Activated effector memory CD4-positive, alpha-beta T cell treated with anti-CD3 and anti-CD28 coated beads, Interleukin-2, amount 50 U/mL, for 16 hours (primary cell): ENCODE results near the gene MPG.

Experiments used
- DNase-seq: peaks from one replicate; pipeline ENCODE4 v3.0.0-alpha.2; 2020

MPG gene

DNA sequence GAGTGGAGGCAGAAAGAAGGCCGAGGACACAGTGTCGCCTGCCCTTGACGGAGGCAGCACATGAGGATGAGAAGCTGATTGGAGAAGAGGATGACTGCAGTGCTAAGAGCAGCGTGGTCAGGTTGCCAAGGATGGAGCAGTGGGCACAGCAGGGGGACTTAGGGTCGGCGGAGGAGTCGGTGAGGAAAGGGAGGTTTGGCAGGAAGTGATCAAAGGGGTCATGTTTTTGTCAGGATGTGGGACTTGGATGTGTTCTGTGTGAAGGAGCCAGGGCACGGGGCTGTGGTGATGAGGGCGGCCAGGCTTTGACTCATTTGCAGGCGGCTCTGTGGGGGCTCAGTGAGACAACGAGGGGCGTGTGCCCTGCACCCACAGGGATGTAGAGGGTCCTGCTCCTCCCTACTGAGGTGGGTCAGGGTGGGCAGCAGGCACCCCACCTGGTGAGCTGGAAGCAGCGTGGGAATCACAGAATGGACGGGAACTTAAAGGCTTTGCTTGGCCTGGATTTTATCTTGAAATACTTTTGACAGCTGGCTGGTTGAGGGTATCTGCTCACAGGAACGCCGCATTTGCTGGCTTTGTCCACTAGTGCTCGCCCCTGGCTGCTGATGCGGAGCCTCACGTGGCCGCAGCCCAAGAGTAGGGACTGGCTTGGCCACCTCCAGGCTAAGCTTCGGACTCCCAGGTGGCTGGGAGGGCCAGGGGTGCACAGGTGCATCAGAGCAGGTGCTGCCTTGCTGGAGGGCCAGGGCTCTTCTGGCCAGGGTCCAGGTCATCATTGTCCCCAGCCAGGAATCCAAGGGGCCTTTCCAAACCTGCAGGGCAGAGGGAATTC, 6.0 kb downstream of the MPG start:
- DNase-seq: no peak

DNA sequence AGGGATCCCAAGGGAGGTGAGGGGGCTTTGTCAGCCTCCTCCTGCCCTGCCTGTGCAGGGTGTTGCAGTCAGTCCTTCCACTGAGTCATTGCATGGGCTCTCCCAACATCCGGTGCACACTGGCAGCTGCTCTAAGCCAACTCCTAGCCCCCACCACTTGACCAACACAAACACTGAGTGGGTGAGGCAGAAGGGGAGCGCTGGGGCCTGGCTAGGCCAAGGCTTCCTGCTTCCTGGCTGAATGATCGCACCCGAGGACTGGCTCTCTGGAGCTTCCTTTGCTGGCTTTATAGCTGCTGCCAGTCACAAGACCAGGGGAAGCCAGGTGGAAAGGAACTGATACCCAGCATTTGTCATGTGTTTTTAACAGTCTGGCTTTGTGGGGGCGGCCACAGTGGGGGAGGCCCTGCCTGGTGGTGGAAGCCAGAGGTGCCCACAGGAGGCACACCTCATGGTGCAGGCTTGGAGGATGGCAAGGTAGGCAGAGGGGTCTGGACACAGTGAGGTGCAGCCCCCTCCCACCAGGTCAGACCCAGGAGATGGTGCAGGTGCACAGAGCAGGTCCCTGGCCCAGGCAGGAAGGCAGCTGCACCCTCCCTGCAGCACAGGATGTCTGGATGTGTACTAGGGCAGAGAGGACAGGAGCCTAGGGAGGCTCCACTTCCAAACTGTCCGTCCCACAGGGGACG, 6.8 kb downstream of the MPG start:
- DNase-seq: peak; percentile 77

DNA sequence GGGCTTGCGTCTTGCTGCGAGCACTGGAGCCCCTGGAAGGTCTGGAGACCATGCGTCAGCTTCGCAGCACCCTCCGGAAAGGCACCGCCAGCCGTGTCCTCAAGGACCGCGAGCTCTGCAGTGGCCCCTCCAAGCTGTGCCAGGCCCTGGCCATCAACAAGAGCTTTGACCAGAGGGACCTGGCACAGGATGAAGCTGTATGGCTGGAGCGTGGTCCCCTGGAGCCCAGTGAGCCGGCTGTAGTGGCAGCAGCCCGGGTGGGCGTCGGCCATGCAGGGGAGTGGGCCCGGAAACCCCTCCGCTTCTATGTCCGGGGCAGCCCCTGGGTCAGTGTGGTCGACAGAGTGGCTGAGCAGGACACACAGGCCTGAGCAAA, 7.4 kb downstream of the MPG start:
- no peak for DNase-seq

DNA sequence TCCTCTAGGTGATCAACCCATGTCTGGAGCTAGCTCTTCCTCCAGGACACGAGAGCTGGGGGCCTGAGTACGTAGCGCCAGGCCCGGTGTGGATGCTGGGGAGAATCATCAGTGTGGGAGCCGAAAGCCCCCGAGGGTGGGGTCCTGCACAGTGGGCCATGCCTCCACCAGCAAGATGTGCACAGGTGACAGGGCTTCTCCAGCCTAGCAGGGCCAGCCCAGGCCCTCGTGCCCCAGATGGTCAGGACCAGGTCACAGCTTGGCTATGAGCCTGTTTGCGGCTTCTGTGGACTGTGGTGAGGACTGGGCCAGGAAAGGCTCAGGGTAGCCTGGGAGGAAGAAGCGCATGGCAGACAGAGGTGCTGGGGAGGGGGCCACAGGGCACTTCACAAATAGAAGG, 7.8 kb downstream of the MPG start:
- DNase-seq: no peak

DNA sequence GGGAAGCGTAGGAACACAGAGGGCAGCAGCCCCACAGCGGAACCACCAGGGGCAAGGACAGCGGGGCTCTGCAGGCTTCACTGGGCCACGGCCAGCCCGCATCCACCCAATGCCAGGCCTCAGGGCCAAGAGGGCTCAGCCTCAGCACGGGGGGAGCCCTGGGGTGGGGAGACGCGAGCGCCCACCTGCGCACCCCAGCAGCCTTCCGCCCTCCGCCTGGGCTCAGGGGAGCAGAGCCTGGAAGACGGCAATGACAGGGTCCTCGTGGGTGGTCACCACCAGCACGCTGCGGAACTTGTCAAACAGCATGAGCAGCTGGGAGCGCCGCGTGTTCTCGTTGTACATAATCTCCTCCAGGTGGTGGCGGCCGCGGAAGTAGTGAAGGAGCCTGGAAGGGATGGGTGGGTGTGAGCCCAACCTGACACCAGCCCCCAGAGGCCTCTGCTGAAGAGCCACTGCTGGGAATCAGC, 8.5 kb downstream of the MPG start:
- no peak for DNase-seq

DNA sequence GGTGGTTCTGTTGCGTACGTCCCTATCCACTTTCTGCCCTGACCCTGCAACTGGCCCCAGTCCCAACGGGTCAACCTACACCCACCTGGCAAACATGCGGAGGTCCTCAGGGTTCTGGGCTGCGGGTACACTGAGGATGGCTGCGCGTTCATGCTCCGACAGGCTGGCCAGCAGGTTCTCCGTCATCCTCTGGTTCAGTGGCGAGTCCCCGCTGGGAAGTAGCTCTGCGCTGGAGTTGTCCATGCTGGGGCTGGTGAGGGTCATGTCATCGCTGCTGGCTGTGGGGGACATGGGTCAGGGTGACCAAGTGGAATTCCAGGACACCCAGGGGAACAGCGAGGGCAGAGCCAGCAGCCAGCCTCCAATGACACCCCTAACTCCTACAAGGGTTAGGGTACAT, 10.6 kb downstream of the MPG start:
- DNase-seq: no peak

DNA sequence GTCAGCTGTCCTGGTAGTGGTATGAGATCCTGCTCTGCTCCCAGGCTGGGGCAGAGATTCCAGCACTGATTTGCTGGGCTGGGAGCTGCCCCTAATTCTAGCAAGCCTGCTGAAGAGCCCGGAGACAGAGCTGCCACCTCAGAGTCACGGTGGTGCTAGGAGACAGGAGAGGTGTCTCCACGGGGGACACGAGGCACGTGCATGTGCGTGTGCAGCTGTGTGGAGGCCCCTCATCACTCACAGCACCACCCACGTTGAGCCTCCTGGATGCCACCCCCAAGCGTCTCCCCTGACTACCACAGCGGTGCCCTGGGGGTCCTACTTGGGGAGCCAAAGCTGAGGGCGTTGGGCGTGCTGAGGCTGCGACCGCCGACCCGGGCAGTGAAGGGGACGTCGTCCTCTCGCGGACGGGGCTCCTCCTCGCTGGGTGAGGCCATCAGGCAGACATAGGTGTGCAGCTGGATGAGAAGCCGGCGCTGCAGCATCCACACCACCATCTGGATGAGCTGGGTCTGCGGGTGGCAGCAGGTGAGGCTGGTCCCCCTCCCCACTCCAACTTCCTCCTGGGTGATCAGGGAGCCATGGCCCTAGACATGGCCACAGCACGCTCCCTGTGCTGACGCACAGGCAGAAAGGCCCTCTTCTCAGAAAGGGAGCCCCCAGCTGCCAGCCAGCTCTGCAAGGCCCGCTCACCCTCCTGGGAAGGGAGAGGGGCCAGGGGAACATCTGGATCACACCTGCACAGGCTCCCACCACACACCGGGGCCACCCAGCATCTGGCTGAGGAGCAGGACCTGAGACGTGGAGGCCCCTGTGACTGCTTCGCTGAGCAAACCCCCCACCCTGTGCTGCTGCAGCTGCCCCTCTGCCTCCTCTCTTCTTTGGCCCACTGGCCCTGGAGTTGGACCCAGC, 11.6 kb downstream of the MPG start:
- no peak for DNase-seq

DNA sequence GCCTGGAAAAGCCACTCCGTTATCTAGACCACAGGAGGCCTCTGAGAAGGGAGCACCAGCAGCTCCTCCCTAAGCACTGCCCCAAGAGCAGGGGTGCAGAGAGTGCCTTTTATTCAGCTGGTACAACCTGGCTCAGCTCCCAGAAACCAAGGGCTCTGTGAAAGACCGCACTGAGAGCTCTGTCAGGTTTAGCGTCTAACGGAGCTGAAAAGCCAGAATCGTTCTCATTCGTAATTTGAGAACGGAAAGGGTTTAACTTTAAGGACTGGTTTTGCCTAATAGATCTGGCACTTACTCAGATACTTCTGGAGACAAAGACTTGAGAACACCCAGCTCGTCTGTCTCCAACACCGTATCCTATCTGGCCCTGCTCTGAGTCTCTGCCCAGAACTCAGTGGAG, 13.5 kb downstream of the MPG start:
- DNase-seq: no peak

DNA sequence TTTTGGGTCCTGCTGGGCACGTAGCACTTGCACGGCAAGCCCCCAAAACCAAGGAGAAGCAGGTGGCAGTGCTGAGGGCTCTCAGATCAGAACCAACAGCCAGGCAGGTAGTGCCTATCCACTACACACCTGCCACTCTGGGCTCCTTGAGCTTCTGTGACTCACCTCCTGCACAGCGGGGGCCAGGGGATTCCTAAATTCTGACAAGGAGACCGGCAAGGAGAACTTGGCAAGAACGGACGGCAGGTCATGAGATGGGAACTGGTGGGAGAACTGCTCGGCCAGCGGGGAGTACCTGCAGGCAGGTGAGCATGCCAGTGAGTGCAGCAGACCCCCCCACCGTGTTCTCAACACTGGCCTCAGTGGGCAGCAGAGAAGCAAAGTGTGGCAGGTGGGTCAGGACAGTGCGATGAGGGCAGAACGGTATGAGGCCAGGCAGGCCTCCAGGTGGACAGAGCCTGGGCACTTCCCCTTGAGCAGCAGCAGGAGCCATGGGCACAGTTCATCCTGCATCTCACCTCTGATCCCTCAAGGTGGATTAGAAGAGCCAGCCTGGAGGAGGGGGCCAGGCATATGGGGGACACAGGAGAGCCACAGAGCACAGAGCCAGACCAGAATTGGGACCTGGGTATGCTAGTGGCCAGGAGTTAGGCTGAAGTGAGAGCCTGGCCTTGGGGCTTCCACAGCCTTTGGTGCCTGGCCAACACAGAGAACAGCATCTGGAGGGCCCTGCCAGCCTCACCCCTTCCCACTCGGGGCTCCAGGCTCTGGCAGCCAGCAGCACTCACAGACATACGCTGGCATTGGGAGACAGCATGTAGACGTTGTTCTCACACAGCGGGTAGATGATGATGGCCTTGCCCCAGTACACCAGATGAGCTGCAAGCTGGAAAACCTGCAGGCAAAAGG, 14.7 kb downstream of the MPG start:
- DNase-seq: no peak

DNA sequence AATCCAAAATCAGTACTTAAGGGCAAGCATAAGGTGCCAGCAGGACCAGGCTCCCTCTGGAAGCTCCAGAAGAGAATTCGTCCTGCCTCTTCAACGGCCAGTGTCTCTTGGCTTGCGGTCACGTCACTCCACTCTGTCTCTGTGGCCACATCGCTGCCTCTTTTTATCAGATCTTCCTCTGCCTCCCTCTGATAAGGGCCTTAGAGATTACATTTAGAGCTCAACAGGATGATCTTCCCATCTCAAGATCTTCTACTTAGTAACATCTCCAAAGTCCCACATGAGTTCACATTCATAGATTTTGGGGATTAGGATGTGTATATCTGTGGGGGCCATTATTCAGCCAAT, 16.9 kb downstream of the MPG start:
- no peak for DNase-seq

DNA sequence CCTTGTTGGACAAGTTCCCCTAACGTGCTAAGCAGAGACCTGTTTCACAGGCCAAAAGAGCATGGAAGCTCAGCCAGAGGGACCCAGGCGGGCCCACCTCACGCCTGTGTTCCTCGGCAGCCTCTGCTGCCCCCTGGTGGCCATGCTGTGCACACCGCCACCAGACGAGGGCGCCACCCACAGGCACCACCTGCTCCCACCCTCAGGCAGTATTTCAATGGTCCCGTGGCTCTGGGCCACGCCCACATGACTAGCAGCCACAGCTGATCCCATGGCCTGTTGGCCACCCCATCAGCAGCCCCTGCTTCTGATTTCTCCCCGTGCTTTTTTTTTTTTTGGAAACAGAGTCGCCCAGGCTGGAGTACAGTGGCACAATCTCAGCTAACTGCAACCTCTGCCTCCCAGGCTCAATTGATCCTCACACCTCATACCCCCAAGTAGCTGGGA, 18.9 kb downstream of the MPG start:
- DNase-seq: peak; percentile 96

DNA sequence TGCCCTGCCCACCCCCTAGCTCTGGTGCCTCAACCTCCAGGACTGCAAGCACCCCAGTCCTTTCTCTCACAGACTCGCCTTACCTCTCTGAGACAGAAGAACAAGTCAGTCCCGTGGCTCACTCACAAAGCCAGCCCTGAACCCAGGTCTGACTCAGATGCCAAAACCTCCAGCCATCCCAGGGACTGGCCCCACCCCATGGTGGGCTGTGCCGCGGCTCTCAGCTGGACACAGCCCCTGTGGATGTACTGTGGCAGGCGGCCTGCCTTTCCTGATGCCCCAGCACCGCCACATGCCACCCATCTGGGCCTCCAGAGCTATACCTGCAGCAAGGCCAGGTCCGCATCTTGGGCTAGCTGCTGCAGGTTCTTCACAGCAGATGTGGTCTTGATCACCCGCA, 19.8 kb downstream of the MPG start:
- no peak for DNase-seq

DNA sequence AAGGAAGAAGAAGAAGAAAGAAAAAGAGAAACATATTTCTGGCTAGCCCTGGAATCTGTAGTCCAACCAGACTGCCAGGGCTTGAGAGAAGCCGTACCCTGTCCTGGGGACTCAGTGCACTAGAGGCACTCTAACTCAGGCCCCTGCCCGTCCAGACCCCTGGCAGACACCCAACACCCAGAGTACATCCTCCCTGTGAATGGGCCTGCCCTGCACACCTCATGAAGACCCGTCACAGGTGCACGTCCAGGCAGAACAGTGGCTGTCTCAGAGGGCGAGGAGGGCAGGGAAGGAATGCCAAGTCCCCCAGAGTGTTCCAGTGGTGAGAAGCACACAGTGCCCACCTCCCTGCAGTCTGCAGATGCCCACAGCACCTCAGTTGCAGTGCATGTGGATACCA, 23.0 kb downstream of the MPG start:
- no peak for DNase-seq

DNA sequence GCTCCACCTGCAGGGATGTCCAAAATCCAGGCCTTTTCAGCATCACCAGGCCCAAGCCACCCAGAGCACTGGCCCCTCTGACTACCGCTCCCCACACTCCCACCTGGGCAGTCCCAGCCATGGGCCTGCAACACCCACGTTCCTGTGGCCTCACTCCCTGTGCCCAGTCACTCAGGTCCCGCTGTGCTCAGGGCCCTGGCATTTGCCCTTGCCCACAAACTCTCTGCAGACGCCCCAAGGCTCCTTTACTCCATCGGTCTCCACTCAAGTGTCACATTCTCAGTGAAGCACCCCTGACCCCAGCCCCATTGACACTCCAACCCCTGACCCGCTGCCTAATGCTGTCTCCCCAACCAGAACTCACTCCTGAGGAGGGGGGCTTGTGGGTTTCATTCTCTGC, 23.6 kb downstream of the MPG start:
- DNase-seq: no peak

DNA sequence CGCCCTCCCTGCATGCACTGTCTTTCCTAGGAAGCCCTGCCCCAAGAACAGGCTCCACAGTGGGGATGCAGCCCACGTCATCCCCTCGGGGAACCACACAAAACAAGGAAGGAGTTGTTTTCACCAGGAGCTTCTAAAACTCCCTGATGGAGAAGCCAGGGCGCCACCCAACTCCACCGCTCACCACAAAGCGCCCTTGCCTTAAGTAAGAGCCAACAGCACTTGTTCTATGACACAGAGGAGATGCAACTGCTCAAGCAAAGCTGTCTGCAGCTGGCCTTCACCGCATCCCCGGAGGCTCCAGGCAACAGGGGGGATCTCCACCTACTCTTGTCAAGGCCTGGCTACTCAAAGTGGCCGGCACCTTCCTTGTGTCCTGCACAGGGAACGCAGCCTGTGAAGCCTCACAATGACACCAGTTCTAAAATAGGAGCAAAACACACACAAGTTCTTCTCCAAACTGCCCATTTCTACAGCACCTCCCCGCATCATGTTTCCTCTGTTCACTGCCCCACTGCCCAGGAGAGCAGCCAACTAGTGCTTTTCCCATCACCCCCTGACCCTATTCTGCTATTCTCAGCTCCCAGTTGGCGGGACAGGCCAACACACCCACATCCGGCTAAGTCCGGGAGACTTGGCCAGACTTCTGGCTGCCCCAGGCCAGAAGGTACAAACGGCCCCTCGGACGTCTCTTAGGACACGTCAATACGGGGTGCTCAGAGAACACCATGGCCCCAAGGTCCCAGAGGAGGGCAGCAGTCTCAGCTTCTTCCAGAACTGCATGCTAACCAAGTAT, 24.2 kb downstream of the MPG start:
- DNase-seq: no peak

DNA sequence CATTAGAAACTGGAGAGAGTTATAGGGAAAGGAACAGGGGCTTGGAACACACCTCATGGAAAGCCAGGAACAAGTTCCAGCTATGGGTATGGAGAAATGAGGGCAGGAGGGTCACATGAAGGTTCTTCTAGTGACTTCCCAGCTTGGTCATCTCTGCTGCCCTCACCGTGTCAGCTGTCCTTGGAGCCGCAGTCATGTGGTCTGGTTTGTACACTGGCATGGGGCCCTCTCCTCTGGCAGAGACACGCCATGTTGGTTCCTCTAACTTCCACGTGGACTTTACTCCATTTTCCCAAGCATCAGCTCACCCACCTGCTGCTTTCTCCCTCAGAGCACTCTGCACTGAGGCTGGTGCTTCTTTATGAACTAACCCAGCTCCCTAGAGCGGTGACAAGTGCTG, 26.3 kb downstream of the MPG start:
- DNase-seq: no peak

DNA sequence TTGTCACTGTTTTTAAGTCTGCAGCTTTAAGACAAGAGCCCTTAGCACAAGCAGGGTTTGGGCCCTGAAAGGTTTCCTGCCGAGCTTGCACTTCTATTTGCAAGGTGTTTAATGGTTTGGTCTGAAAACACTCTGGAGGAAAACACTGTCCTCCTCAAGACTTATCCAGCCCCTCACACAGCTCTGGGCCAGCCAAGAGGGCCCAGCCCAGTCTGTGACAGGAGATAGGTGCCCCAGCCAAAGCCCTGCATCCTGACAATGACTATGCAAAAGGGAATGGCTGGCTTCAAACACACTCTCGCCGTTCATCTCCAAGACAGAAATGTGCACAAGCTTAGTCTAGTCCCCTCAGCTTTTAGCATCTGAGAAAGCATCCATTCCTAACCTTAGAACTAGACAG, 26.9 kb downstream of the MPG start:
- DNase-seq: no peak

DNA sequence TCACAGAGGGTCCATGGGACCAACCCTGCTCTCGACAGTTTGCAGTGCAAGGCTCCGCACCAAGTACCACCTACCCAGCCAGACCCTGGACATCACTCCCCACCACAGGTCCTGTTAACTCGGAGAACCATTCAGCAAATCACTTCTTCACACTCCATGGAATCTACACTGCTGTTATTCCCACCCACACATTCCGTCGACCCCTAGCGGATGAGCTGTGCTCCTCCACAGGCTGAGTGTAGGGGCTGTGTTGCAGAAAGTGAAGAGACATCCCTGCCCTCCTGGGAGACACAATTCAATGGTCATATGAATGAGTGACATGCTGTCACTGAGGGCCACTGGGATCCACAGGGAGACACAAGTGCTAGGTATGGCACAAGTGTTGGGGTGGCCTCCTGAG, 27.5 kb downstream of the MPG start:
- DNase-seq: no peak

DNA sequence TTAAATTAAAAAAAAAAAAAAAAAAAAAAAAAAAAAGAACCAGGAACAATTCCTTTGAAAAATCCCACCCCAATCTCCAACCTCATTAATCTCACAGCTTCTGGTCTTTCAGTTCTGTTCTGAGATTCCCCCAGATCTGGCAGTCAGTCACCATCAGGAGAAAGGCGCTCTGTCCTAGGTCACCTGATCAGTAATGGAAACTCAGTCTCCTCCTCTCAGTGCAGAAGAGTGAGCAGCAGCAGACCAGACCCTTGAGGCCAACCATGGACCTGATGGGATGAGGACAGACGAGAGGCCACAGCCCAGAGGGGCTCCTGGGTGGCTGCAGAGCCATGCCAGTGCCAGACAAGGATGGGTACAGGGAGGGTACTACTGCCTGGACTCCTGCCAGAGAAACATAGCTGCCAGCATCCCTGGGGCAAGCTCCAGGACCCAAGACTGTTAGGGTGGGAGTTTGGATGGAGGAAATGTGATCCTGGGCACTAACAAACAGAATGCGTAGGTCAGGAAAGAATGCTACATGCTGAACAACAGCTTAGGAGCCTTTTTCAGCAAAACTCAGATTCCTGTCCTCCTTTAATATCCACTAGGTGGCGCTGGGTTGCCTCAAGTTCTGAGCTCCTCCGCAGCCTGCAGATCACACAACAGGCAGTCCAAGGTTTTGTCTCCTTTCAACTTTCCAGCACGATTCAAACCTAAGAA, 28.7 kb downstream of the MPG start:
- peak; percentile 79 for DNase-seq

DNA sequence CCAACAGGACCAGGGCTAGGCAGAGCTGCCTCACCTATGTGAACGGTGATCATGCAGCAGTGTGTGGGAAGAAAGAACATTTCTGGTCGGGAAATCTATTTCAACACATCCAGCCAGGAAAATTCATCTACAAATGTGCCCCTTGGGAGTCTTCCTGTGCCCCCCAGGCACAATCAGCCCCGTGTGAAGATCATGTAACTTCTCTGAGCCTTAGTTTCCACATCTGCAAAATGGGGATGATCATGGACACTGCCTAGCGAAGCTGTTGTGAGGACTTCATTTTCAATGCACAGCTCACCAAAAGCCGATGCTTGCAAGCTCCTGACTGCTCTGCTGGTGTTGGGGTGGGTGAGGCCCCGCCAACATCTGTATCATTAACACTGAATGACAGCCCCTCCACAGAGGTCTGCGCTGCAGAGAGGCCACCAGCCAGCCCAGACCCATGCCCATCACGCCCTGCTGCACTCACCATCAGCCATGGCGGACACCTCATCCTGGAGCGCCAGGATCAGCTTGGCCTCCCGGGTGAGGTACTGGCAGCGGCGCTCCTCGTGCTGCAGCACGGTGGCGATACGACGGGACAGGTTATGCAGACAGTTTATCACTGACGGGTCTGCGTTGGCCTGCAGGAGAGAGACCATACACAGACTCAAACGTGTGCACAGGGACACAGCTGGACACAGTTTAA, 34.3 kb downstream of the MPG start:
- no peak for DNase-seq
